Loucy (cell line): ENCODE data around the gene DGKI.

Experiments used
- H2AFZ ChIP-seq: fragments of 200-600 bp; sonication (generic); 2 replicates; pipeline ENCODE4 v1.6.0; 2016; ENCODE audit warnings: antibody characterized with exemption, mild to moderate bottlenecking, low read length, moderate library complexity
- H3F3A ChIP-seq: fragments of 200-600 bp; 2 replicates; pipeline ENCODE4 v1.6.0; 2016; ENCODE audit warnings: antibody characterized with exemption, low read depth, mild to moderate bottlenecking
- H3K27me3 ChIP-seq: fragments of 200-600 bp; sonication (generic); 2 replicates; pipeline ENCODE4 v1.6.1; 2014; ENCODE audit warnings: low read length, mild to moderate bottlenecking; ENCODE audit not compliant: insufficient read depth, poor library complexity, severe bottlenecking
- H3K36me3 ChIP-seq: fragments of 200-600 bp; sonication (generic); 2 replicates; pipeline ENCODE4 v1.6.1; 2016; ENCODE audit warnings: low read length; ENCODE audit not compliant: insufficient read depth
- H3K4me1 ChIP-seq: fragments of 200-600 bp; sonication (generic); 2 replicates; pipeline ENCODE4 v1.5.1; 2014; ENCODE audit warnings: low read length, mild to moderate bottlenecking; ENCODE audit not compliant: insufficient read depth, poor library complexity, severe bottlenecking
- H3K4me2 ChIP-seq: fragments of 200-600 bp; sonication (generic); 2 replicates; pipeline ENCODE4 v1.6.0; 2014; ENCODE audit warnings: antibody characterized with exemption, low read length, low read depth, mild to moderate bottlenecking; ENCODE audit not compliant: poor library complexity, severe bottlenecking
- H3K4me3 ChIP-seq: fragments of 200-600 bp; sonication (generic); 2 replicates; pipeline ENCODE4 v1.5.1; 2014; ENCODE audit warnings: low read length, mild to moderate bottlenecking, mixed read lengths; ENCODE audit not compliant: poor library complexity, severe bottlenecking
- H3K79me2 ChIP-seq: fragments of 200-600 bp; sonication (generic); 2 replicates; pipeline ENCODE4 v1.6.1; 2014; ENCODE audit warnings: low read length; ENCODE audit not compliant: insufficient read depth
- H3K9ac ChIP-seq: fragments of 200-600 bp; sonication (generic); 2 replicates; pipeline ENCODE4 v1.6.0; 2014; ENCODE audit warnings: mild to moderate bottlenecking, low read depth, low read length, moderate library complexity; ENCODE audit not compliant: poor library complexity, severe bottlenecking
- H3K9me2 ChIP-seq: fragments of 200-600 bp; sonication (generic); replicated peaks from 2 replicates; pipeline ENCODE4 v1.6.1; 2016; ENCODE audit warnings: low read depth, low read length, mixed read lengths
- H3K9me3 ChIP-seq: fragments of 200-600 bp; sonication (generic); 2 replicates; pipeline ENCODE4 v1.6.1; 2014; ENCODE audit warnings: mild to moderate bottlenecking, antibody characterized with exemption, low read length, low read depth; ENCODE audit not compliant: insufficient read depth
- H4K20me1 ChIP-seq: fragments of 200-600 bp; sonication (generic); 2 replicates; pipeline ENCODE4 v1.6.0; 2014; ENCODE audit warnings: antibody characterized with exemption, low read length, mild to moderate bottlenecking; ENCODE audit not compliant: insufficient read depth, poor library complexity, severe bottlenecking
- EZH2phosphoT487 ChIP-seq: fragments of 200-600 bp; IDR thresholded peaks from 2 replicates; pipeline ENCODE4 v1.6.1; 2018; ENCODE audit warnings: antibody characterized with exemption, mild to moderate bottlenecking, moderate library complexity, borderline replicate concordance
- TF ChIP-seq, protein P1 (sequence below): fragments of 200-600 bp; sonication (generic); conservative IDR thresholded peaks from 2 replicates; pipeline ENCODE4 v1.5.1; 2014; ENCODE audit warnings: mild to moderate bottlenecking, antibody characterized with exemption, low read length

The DGKI gene

DNA sequence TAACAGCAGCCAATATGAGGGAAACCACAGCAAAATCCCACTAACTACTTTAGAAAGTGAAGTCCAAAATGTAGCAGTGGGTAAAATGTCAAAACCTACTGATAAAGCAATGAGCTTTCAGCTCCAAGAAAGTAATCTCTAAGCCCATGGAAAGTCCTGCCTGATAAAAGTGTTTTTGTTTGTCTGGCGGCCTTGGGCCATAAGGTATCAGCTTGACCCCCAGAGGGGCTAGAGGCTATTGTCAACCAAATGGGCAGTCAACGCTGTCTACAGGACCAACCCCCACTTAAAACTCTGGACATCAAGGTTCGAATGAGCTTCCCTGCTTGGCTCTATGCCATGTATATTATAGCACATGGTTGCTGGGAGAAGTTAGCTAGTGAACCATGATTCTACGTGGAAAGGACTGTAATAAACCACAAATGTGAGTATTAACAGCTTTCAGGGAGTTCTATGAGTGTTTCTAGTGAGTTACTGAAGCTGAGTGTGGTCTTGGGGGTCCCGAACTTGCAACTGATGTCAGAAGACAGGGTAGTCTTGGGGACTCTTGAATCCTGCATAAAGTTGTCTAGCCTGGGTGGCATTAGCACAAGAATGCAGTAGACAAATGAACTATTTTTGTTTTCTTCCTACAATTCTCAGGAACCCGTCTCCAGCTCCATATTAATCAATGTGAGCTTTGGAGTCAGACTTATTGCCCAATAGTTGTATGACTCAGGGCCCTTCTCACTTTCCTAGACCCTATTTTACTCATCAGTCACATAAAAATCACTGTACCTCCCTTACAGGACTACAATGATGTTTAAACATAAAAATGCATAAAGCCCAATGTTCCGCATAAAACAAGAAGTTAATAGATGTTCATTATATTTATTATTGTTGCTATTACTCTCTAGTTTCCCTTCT is 164.9 kb downstream of the DGKI start:
- Histone ChIP-seq H3K27me3 (no peaks in the 10 kb centered on the region), H3K9me2 (no peaks in the 10 kb centered on the region), H2AFZ (no peak overlapping the region), H3K9me3 (no peaks in the 10 kb centered on the region), H3K9ac (no peak overlapping the region), H3F3A (no peaks in the 10 kb centered on the region), H3K4me2 (no peak overlapping the region), H3K79me2 (no peaks in the 10 kb centered on the region), H3K4me3 (no peak overlapping the region), H4K20me1 (no peaks in the 10 kb centered on the region), H3K4me1 (no peaks in the 10 kb centered on the region), H3K36me3 (no peaks in the 10 kb centered on the region)
- TF ChIP-seq, protein P1, sequence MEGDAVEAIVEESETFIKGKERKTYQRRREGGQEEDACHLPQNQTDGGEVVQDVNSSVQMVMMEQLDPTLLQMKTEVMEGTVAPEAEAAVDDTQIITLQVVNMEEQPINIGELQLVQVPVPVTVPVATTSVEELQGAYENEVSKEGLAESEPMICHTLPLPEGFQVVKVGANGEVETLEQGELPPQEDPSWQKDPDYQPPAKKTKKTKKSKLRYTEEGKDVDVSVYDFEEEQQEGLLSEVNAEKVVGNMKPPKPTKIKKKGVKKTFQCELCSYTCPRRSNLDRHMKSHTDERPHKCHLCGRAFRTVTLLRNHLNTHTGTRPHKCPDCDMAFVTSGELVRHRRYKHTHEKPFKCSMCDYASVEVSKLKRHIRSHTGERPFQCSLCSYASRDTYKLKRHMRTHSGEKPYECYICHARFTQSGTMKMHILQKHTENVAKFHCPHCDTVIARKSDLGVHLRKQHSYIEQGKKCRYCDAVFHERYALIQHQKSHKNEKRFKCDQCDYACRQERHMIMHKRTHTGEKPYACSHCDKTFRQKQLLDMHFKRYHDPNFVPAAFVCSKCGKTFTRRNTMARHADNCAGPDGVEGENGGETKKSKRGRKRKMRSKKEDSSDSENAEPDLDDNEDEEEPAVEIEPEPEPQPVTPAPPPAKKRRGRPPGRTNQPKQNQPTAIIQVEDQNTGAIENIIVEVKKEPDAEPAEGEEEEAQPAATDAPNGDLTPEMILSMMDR, result no peak
- TF ChIP-seq EZH2phosphoT487, result no peak

DNA sequence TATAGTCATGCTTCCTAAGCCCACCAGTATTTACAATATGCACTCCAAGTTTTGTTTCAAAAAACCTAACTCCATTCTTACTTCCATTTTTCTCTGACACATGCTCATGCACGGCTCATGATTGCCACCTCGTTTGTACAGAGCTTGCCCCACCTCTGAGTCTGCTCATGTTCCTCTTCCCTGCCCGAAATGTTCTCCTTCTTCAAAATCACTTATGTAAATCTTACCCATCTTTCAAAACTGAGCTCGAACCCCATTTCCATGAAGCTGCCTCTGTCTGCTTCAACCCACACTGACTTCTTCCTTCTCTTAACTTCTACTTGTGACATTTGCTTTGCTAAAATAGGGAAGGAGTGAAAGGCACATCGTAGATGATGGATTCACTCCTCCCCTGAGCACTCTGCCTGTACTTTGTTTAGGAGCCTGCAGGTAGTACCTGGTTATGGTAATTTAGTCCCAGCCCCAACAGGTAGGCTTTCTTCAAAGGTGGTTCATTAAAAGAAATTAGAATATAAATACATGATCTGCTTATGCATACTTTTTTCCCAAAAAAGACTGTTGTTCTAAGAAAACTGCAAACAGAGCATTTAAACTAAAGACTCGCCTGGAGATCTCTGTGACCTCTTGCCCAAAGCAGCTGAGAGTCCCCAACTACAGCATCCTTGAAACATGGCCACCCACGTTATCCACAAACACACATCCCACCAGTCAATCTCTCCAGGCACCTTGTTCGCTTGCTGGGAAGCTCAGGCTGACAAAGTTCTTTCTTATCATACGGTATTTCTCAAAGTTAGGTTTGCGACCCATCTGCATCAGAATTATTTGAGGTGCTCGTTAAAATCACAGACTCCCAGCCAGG is 172.0 kb downstream of the DGKI start:
- H3K36me3 ChIP-seq, result no peaks in the 10 kb centered on the region
- H3K4me3 ChIP-seq, result no peak overlapping the region
- H4K20me1 ChIP-seq, result no peaks in the 10 kb centered on the region
- no peaks in the 10 kb centered on the region for H3K79me2 ChIP-seq
- no peaks in the 10 kb centered on the region for H3K9me2 ChIP-seq
- no peak overlapping the region for H3K4me2 ChIP-seq
- no peak overlapping the region for H2AFZ ChIP-seq
- H3K4me1 ChIP-seq, result no peaks in the 10 kb centered on the region
- no peak for TF ChIP-seq EZH2phosphoT487
- TF ChIP-seq, protein P1, result no peak
- H3K9me3 ChIP-seq, result no peaks in the 10 kb centered on the region
- no peak overlapping the region for H3K9ac ChIP-seq
- no peaks in the 10 kb centered on the region for H3F3A ChIP-seq
- no peaks in the 10 kb centered on the region for H3K27me3 ChIP-seq

DNA sequence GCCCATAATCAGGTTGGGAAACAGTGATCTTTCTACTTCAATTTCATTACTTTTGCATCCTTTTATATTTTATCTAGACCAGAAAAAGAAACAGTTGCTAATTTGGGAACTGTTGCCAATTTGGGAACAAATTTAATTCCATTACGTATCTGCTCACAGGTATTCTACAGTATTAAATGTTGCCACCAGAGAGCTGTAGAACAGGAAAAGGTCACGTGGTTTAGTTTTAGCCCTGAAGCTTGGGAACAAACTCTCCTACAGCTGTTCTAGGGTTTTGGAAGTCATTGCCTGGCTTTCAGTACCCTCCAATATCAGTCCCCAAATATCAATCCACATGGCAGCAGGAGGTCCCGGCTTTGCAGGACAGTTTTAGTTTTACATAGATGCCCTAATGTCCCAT is 172.7 kb downstream of the DGKI start:
- H3K9ac ChIP-seq, result no peak overlapping the region
- no peak for TF ChIP-seq EZH2phosphoT487
- TF ChIP-seq, protein P1, result no peak
- H3K9me3 ChIP-seq, result no peaks in the 10 kb centered on the region
- no peaks in the 10 kb centered on the region for H3F3A ChIP-seq
- H4K20me1 ChIP-seq, result no peaks in the 10 kb centered on the region
- H3K27me3 ChIP-seq, result no peaks in the 10 kb centered on the region
- H3K79me2 ChIP-seq, result no peaks in the 10 kb centered on the region
- no peak overlapping the region for H2AFZ ChIP-seq
- no peaks in the 10 kb centered on the region for H3K9me2 ChIP-seq
- H3K4me2 ChIP-seq, result no peak overlapping the region
- H3K36me3 ChIP-seq, result no peaks in the 10 kb centered on the region
- no peaks in the 10 kb centered on the region for H3K4me1 ChIP-seq
- no peak overlapping the region for H3K4me3 ChIP-seq
